Vagina (tissue), 2 donors: ENCODE data around the gene RFX5.

Experiments used
- POLR2A ChIP-seq, 2 donors: fragments of 450-650 bp; IDR thresholded peaks; one replicate each; pipeline ENCODE4 v1.6.1; 2017; ENCODE audit warnings: antibody characterized with exemption in 2 of 2, mild to moderate bottlenecking in 2 of 2, moderate library complexity in 2 of 2
- POLR2AphosphoS5 ChIP-seq, 2 donors: sonication (generic); formaldehyde crosslinking; IDR thresholded peaks; one replicate each; pipeline ENCODE4 v1.9.0; 2017; ENCODE audit warnings: antibody characterized with exemption in 2 of 2, mild to moderate bottlenecking in 2 of 2, low read depth in 1 of 2; ENCODE audit not compliant: insufficient read depth in 1 of 2
- TF ChIP-seq, protein P1 (sequence below), 3 experiments: fragments of 450-650 bp in 2 of 3; fragments of 200-600 bp in 1 of 3; sonication (generic) in 1 of 3; IDR thresholded peaks; one replicate each; pipeline ENCODE4 v1.5.1; 2017 to 2019; ENCODE audit warnings: antibody characterized with exemption in 3 of 3, mild to moderate bottlenecking in 2 of 3, moderate library complexity in 2 of 3

DNA sequence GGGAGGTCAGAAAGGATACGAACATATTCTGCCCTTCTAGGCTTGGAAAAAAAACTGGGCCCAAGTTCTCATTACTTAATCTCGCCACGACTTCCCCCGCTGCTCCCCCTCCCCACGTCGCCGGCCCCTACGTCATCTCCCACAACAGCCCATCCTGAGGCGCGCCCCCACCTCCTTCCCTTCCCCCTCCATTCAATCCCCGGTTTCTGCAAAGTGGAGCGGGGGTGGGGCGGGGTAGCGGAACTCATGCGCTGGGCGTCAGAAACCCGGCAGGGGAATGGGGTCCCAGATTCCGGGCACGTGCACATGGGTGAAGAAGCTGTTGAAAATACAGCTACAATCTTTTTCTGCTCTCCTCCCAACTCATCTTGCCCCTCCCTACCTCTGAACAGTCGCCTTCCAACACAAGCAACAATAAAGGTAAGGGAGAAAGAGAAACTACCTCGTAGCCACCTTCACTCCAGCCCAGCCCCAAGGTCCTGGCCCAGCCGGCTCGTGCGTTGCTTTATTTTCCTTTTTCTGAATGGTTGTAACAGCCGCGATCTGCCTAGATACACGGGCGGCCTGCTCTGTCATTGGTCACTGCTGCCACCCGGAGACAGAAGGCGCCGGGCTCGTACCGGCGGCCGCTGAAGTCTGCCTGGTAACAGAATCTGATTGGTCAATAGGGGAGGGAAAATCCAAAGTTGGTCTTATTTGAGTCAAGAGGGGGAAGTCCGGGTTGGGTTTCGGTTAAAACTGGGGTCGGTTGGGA is at the start of gene RFX5:
- TF ChIP-seq, protein P1, sequence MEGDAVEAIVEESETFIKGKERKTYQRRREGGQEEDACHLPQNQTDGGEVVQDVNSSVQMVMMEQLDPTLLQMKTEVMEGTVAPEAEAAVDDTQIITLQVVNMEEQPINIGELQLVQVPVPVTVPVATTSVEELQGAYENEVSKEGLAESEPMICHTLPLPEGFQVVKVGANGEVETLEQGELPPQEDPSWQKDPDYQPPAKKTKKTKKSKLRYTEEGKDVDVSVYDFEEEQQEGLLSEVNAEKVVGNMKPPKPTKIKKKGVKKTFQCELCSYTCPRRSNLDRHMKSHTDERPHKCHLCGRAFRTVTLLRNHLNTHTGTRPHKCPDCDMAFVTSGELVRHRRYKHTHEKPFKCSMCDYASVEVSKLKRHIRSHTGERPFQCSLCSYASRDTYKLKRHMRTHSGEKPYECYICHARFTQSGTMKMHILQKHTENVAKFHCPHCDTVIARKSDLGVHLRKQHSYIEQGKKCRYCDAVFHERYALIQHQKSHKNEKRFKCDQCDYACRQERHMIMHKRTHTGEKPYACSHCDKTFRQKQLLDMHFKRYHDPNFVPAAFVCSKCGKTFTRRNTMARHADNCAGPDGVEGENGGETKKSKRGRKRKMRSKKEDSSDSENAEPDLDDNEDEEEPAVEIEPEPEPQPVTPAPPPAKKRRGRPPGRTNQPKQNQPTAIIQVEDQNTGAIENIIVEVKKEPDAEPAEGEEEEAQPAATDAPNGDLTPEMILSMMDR (IDR thresholded peaks at IDR 0.05) = no peak
- TF ChIP-seq POLR2A (IDR thresholded peaks at IDR 0.05) = peak in 1 of 2 donors; percentile 44
- TF ChIP-seq POLR2AphosphoS5 (IDR thresholded peaks at IDR 0.05; ENCODE audit: insufficient read depth in 1 of 2, low read depth in 1 of 2) = peak; percentile 73 to 82
